ENCODE measurements around the gene ESYT2.
A peak's percentile ranks its signal among the peaks of the same experiment; 100 is the strongest.
"Not testable (repeated sequence)": the region's sequence is repeated elsewhere in the genome, so short reads cannot be mapped to it uniquely, and the experiment has no call there.

Gene ESYT2

DNA sequence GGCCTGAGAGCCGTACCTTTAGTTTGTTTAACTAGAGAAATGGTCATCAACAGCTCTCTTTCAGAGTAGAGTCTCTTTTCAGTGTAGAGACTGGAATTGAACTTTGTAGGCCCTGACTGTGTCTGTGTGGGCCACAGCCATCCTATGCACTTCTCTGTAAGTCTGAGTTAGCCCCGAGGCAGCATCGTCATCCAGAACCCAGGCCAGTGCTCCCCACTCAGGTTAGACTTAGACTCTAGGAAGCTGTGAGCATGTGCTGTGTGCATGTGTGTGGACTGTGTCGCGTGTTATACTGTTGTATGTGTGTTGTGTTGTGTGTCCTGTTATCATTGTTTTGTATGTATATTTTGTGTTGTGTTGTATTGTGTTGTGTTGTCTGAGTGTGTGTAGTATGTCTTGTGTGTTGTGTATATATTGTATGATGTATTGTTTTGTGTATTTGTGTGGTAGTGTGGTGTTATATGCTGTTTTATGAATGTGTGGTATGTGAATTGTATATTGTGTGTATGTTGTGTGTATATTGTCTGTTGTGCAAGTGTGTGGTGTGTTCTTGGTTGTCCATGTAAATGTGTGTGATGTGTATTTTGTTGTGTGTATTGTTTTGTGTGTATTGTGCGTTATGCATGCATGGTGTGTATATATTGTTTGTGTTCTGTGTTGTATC is 106.6 kb downstream of the ESYT2 start:
- no peak for DNase-seq

GRCh38 chr7:158720112-158720511 is 109.2 kb downstream of the ESYT2 start:
- DNase-seq = no peak

DNA sequence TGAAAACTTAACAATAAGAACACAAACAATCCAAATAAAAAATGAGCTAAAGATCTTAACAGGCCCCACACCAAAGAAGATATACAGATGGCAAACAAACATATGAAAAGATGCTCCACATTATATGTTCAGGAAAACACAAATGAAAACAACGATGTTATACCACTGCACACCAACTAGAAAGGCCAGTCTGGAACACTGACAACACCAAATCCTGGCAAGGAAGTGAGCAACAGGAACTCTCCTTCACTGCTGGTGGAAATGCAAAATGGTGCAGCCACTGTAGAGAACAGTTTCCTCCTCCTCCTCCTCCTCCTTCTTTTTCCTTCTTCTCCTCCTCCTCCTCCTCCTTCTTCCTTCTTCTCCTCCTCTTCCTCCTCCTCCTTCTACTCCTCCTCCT is 112.5 kb downstream of the ESYT2 start:
- DNase-seq = no peak

GRCh38 chr7:158710651-158711102 is 118.6 kb downstream of the ESYT2 start:
- DNase-seq = peak; percentile 26 to 68

DNA sequence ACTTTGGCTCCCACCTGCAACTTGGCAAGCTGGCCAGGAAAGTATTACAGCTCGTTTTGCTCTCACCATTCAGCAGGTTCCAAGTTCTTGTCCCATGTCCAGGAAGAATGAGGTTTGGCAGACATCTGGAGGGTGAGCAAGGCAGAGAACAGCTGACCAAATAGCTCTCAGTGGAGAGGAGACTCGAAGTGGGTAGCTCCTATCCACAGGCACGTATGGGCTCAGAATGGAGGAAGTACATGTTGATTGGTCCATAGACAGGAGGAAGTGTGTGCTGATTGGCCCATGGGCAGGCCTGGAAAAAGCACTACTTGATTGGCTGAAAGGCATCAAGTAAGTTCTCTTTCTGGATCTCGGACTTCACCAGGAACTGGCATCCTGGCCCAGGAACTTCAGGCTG is 121.7 kb downstream of the ESYT2 start:
- DNase-seq = no peak

- no peak for DNase-seq
Observed at GRCh38 chr7:158706710-158707590, 122.4 kb downstream of the ESYT2 start.

DNA sequence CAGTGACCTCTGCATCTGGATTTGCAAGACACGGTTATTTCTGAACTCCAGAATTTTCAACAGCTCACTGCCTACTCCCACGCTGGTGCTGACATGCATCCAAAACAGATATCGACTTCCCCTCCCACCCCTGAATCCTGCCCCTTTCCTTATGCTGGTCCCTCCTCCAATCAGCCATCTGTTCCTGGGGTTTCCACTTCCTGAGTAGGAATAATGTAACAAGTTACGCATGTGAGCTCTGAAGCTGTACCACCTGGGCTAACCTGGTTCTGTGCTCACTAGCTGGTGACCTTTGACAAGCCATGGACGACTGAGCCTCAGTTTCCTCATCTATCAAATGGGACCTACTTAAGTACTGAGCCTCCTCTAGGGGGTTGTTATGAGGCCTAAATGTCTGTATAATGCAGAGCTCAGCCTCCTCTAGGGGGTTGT is 123.0 kb downstream of the ESYT2 start:
- DNase-seq = no peak

DNA sequence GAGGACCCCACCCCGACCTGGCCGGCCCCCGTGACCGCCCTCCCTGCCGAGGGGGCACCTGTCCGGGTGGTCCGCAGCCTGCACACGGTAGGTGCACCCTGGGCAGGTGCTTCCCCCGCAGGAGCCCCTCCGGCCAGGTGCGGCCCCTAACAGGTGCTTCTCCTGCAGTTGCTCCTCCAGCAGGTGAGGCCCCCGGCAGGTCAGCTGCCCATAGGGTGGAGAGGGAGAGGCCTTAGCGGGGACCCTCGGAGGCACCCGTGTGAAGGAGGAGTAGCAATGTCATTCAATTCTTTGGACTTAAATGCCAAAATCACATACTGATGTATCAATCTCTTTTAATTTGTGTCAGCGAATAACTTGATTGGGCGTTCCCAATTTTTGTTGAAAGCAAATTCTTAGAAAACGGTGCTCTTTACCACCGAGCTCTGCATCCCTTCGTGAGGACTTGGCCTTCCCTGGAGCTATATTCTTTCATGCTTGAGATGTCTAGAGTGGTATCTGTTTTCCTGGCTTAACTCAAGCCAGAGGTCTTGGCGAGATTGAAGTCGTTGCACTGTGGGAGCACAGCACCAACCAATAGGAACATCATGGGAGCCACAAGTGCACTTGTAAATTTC is 124.0 kb downstream of the ESYT2 start:
- DNase-seq = peak in 1 of 2 donors; percentile 12

DNA sequence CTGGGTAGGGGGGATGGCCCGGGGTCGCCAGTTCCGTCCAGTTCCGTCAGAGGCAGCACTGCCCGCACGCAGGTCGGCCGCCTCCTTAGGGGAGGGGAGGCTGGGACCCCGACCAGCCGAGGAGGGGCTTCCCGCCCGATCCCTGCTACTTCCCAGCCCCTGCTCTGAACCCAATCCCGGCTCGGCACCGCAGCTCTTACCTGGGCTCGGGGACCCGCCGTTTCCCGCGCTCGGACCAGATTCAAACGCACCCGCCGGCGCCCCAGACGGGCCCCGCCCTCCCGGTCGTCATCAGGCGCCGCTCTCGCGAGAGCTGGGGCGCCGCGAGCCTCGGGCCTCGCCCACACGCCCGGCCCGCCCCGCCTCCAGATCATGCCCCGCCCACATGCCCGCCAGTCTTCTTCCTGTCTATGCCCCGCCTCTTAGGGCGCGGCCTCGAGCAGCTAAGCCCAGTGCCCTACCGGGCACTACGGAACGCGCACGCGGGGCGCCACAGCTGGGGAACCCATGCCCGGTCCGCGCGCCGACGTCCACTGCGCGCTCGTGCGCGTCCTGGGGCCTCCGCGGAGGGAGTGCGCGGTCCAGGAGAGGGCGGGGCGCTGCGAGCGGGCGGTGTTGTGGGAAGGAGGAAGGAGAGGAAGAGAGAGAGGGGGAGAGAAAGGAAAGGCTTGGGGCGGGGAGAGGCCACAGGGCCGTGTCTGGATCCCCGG is 124.6 kb downstream of the ESYT2 start, which contains the start of gene NCAPG2:
NCAPG2 (minus strand) TSS at position 281 of the 710 bp plus-strand sequence. CDS start 2,905 bp downstream, outside the sequence.
- DNase-seq = peak; percentile 97 to 98

DNA sequence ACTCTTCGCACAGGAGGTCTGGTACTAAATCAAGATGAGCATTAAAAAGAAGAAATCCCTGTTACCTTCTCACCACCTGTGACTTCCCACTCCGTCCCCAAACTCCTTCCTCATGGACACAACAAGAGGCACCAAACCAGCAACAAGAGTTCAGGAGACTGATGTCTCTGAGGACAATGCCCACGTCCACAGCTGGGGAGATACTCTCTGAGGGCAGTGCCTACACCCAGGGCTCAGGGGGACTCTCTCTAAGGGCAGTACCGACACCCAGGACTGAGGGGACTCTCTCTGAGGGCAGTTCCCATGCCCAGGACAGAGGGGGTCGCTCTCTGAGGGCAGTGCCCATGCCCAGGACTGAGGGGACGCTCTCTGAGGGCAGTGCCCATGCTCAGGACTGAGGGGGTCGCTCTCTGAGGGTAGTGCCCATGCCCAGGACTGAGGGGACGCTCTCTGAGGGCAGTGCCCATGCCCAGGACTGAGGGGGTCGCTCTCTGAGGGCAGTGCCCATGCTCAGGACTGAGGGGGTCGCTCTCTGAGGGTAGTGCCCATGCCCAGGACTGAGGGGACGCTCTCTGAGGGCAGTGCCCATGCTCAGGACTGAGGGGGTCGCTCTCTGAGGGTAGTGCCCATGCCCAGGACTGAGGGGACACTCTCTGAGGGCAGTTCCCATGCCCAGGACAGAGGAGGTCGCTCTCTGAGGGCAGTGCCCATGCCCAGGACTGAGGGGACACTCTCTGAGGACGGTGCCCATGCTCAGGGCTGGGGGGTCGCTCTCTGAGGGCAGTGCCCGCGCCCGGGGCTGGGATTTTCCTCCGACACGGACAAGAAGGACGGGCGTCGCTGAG is 125.4 kb downstream of the ESYT2 start:
- not testable (repeated sequence) for DNase-seq

- no peak for DNase-seq
Observed at GRCh38 chr7:158702944-158703343, 126.4 kb downstream of the ESYT2 start.

DNA sequence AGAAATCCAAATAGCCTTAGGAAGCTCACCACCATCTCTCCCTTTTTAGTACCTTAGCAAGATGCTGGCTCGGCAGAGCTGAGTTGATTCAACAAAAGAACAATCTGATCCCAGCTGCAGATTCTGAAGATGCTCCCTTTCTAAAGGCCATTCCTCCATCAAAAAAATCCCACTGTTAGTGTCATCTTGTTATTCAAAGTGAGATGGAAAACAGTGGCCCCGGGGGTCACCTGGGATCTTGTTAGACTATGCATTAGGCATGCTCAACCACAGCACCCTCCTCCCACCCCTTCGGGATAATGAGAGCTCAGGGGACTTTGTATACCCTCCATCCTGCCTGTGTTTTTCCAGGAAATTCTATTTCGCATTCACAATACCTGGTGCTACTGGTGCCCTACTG is 127.1 kb downstream of the ESYT2 start:
- no peak for DNase-seq

- no peak for DNase-seq
Observed at GRCh38 chr7:158700008-158700407, 129.3 kb downstream of the ESYT2 start.

DNA sequence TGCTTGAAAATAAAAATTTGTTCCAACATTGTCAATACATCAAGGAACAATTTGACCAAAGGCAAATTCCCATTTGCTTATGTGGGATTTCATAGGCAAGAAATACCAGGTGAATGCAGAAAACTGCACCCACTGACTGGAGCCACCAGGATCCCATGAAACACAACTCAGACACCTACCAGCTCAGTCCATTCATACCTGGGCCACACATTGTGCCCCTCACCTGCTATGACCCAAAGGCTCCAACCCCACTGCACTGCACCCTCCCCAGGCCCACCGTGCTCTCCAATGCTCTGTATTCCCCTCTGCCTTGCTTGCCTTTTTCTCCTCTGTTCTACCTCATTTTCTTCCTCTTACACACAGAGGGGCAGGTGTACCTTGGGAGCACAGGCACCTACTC is 130.0 kb downstream of the ESYT2 start:
- no peak for DNase-seq

GRCh38 chr7:158698657-158699195 is 130.6 kb downstream of the ESYT2 start:
- DNase-seq = no peak

DNA sequence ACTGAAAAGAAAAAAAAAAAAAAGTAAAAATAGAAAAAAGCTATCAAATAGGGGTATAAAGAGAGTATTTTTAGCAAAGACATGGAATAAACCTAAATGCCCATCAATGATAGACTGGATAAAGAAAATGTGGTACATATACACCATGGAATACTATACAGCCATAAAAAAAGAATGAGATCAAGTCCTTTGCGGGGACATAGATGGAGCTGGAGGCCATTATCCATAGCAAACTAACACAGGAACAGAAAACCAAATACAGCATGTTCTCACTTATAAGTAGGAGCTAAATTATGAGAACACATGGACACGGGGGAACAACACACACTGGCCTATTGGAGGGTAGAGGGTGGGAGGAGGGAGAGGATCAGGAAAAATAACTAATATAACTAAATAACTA is 131.7 kb downstream of the ESYT2 start:
- DNase-seq = not testable (repeated sequence)

- DNase-seq = peak; percentile 73 to 74
Observed at GRCh38 chr7:158695726-158696452, 133.4 kb downstream of the ESYT2 start.

DNA sequence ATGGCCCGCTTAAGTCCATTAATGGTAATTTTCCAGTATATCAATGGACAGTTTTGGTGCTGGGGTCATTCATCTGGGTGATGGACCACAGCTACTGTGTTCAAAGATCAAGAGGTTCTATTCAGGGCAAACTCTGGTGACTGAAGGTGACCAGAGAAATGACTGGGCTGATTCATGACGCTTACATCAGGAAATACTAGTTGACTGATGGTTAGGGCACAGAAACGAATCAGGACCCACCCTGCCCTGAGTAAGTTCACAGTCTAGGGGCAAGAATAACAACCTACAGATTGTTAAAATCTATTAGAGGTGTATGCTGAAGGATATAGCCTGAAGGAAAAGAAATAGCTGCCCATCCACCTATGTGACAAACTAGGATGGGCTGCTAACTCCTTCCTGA is 134.3 kb downstream of the ESYT2 start:
- DNase-seq = no peak

- DNase-seq = no peak
Observed at GRCh38 chr7:158694650-158695049, 134.7 kb downstream of the ESYT2 start.

DNA sequence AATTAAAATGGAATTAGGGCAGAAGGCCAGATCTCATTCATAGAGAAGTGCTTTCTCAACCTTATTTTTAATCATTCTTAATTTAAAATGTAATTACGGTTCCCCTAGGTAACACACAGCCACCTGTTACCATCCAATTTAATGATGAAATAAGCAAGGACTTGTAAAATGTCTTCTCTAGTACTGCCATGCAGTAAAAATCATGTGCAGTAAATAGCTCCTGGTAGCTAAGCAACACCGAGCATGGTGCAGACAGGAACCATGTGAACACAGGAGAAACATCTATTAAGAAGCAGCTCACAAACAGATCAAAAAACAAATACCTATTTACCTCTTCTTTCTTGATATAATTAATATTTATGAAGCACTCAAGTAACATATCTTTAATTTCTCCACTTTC is 139.8 kb downstream of the ESYT2 start:
- no peak for DNase-seq

DNA sequence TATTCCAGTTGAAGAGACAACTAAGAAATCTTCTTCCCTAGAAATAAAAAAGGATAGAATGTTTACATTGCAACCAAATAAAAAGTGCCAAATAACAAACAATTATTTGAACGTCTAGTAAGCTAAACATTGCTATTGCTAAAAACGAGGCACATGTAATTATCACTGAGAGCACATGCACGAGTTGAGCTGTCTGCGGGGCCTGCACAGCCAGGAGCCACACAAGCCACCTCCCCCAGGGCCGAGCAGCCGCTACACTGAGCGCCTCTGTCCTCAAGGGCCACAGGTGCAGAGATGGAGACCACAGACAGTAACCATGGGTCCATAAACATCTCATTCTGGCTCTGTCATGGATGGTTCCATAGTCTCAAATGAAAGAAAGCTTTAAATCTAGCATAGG is 141.9 kb downstream of the ESYT2 start:
- DNase-seq = no peak
